ENCODE measurements around the gene FGD2.

FGD2 gene

DNA sequence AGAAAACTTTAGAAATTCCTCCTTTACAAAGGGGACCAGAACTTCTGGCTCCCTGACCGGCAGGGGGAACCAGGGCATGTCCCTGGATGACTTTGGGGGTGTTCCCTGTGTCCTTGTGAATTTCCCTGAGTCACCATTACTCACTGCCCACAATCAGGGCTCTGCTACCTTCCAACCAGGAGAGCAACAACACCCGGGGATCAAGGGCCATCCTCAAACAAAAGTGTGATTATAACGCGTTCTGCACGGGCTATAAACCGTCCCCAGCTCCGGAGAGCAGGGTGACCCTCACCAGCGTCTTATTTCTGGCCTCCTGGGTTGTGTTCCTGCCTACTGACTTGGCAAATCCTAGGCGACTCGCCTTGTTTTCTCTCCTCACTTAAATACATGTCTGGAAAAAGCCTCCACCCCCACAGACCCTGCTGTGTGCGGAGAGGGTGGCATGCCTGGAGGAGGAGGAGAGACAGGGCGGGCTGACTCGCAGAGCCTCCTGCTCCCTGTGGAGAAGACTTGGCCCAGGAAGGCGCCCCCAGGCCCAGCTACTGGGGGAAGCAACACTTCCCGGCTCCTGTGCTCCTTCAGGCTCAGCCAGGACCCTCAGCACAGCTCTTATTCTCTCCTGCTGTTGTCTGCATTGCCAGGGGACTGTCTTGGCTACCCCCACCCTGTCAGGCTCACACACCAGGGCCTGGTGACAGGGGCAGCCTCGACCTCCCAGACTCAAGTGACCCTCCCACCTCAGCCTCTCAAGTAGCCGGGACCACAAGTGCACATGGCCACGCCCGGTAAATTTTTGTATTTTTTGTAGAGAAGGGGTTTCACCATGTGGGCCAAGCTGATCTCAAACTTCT, 54.1 kb downstream of the FGD2 start:
- peak; percentile 84 to 85 for DNase-seq

DNA sequence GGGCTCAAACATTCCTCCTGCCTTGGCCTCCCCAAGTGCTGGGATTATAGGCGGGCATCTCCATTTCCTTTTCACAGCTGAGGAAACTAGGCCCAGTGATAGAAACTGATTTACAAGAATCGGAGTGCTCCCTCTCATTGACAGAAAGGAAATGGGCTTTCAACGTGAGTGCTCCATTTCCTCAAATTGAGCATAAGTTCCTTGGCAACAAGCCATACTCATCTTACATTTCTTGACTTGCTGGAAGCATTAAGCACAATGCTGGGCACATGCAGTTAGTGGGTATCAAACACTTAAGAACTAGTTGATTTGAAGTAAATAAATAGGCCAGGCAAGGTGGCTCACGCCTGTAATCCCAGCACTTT, 54.7 kb downstream of the FGD2 start:
- DNase-seq, result no peak

DNA sequence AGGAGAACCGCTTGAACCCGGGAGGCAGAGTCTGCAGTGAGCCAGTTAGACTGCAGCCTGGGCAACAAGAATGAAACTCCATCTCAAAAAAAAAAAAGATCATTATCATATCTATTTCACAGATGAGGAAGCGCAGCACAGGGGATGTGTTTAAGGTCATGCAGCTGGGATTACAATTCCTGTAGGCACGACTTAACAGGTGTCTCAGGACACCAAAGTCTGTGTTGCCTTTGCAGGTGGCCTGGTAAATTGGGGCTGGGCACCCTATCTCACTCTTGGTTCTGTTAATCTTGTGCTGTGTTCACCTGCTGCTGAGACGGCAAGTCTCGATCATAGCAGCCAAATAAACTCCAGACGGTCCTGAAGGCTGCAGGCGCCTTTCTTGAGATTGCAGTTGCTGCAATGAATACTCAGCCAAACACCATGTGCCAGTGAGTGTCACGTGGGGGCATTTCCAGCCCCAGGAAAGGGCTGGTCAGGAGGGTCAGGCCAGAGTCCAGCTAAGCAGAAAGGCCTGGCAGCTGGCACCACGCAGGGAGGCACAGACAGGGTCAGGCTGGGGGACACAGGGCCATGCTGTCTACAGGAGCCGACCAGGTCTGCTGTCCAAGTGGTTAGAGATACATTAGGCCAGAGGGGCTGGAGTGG, 55.8 kb downstream of the FGD2 start:
- no peak for DNase-seq

DNA sequence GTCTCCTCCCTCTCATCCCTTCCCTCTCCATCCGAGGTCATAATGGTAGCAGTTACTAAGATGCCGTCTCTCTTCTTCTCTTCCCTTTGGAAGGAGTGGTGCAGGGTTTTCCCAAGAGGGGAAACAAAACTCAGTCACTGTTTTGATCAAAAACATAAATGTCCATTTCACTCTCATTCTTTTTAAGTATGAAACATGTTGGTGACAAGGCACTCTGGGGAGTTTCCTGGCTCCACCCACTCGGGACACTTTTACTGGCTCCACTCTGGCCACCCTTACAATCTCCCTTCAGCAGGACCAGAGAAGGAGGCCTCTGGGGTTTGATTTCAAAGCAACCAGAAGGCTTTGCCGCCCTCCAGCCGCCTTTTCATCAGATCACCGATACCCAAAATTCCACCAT, 57.0 kb downstream of the FGD2 start:
- DNase-seq, result no peak

DNA sequence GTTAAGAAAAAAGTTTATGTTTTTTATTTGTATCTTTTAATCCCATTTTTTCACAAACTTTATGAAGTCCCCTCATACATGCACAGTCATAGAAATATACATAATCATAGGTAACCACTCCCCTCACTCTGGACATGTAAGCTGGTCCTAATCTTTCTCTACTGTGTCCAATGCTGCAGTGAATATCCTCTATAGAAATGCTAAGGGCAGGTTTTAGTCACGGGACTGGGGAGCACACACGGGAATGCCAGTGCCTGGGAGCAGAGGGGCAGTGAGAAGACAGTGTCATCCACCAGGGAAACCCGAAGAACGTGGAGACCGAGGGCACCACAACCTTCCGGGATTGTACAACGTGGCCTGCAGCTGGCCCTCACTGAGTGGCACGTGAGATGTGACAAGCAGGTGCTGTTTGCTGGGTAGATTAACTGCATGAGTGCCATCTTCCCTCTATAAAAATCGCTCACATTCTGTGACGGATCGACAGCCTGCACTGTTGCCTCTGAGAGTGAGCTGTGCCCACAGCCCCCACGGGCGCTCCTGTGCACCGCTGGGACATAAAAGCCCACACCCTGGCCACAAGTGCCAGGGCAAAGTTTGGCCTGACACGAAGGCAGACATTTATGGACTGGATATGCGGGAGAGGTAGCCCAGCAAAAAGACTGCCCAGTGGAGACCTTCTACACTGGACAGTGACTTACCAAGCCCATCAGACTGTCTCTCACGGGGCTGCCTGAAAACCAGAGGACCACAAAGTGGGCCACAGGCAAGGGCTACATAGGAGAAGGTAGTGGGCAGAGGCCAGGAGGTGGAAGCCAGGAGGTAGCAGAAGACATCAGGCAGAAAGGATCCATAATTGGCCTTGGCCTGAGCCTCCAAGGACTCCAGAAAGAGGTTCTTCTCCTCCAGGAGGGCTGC, 63.2 kb downstream of the FGD2 start:
- DNase-seq, result no peak

DNA sequence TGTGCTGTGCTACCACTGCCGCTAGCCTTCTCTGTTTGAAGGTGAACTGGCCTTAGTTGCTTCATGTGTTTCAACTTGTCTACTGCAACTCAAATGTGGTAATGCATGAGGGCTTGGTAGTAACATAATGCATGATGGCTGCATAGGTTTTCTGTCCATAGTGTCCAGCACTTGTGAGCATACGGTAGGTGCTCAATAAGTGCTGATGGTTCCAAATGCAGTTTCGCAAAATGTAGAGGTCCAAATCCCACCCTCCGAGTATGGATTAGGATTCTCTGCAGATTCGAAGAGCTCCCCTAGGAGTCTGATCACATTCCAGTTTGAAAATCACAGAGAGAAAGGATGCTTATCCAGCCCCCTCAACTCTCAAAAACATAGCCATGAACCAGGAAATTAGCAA, 64.2 kb downstream of the FGD2 start:
- DNase-seq, result no peak

DNA sequence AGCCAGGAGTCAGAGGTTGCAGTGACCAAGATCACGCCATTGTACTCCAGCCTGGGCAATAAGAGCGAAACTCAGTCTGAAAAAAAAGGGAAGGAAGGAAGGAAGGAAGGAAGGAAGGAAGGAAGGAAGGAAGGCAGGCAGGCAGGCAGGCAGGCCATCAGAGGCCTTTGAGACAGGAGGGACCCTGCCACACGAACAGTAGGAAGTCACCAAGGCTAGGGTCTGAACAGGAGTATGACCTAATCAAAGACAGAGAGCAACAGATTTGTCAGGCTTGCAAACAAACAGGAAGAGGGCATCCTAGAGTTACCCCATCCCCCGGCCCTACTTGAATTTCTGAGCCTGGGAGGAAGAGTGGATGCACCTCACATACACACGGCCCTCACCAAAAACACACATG, 67.1 kb downstream of the FGD2 start:
- peak in 1 of 2 experiments; percentile 17 for DNase-seq

DNA sequence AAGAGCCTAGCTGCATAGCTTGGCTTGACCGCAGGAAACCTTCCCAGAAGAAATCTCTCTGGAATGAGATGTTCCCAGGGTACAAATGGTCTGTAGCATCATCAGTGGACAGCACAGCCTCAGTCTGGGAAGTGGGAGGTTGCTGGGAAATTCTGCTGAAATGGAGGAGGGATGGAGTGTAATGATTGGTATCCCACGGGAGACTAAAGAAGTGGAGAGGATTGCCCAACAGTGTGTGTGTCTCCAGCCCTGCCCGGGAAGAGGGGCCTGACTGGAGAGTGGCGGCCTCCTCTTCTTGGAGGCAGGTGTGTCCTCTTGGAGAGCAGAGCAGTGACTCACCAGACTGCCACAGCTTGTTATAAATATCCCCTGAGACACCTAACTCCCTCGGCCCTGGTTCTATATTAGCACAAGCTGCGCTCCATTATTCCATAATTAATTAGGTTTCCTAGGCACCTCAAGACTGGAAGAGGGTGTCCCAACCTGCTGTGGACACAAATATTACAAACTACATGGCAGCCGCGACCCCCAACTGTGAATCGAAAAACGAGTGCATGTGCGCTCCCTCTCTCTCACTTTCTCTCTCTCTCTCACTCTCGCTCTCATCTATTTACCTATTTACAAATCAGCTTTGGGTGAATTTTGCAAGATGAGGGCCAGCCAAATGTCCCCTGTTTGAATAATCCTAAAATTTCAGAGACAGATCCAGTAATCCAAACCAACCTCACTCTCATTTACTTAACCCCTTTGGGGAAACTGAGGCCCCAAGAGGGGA, 68.8 kb downstream of the FGD2 start:
- no peak for DNase-seq

DNA sequence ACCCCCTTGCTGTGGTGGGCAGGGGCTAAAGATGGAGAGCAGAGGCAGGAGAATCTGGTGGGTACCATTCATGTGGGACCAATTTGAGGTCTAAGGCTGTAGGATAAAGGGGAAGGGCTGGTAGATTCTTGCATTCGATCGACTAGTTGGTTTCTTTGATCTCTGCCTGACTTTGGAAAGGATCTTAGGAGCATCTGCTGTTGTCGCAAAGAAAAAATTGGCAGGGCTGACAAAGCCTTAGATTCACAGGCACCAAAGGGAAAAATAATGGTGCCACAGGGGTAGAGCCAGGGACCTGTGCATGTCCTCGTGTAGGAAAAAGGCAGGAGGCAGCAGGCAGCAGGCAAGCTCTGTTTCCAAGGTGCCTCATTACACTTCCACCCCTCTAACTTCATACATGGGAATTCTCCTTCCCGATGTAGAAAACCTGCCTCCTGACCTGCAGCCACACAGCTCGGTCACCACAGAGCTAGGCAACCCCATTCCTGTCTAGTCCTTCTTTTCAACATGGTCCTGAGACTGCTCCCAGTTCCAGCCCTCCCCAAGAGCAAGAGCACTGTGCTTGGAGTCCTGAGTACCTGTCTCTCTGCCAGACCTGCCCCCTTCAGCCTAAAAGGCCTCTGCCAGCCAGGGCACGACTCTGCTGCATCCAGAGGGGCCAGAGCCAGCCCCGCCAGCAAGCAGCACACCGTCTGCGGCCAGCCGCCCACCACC, 71.9 kb downstream of the FGD2 start:
- DNase-seq, result no peak

DNA sequence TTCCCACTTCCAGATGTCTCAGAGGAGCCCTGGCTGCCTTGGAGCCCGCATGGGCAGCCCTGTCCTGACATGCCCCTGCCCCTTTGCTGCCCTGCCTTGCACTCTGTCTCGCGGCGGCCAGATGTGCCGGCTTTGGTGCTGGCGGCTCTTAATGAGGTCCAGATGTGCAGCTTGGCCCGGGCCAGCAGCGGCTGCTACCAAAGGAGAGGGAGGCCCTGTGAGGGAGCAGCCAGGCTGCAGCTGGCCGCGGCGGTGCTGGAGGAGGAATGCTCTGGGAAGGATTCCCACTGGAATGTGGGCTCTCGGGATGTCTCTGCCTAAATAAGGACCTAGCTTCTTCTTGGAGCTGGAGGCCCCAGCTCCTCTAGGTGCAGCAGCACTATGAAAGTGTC, 72.4 kb downstream of the FGD2 start:
- DNase-seq, result no peak
